GM12878 (cell line): ENCODE results near the gene C1orf87. TPM values are rescaled to one million over a fixed set of nuclear protein-coding genes. Genes with fewer than 3 reads are reported as not detected.

ENCODE experiments used
- ATAC-seq: fragments of 200-7000 bp; cut with Tn5 transposase; 3 replicates; pipeline ENCODE4 v1.9.1; 2020; ENCODE audit warnings: mild to moderate bottlenecking, moderate library complexity
- BruUV-seq: library from RNA; stranded (reverse); fragments of 400-500 nt; replicated peaks from 2 replicates; lab custom pipeline; 2021; lab: Mats Ljungman, UMichigan
- CTCF ChIA-PET: fragments of 300-600 bp; sonication (Branson Sonifier 250); formaldehyde crosslinking; extraction: SDS; loops from one replicate; lab custom pipeline; 2021; ENCODE audit warnings: inconsistent platforms; lab: Yijun Ruan, JAX
- POLR2A ChIA-PET: fragments of 350-600 bp; formaldehyde crosslinking; extraction: SDS; loops from one replicate; lab custom pipeline; 2021; ENCODE audit warnings: inconsistent platforms; lab: Charles Lee
- RAD21 ChIA-PET: fragments of 300-600 bp; sonication (Branson Sonifier 250); formaldehyde crosslinking; loops from one replicate; lab custom pipeline; 2023; ENCODE audit warnings: antibody characterized with exemption; ENCODE audit not compliant: unreplicated experiment; lab: Charles Lee
- SMC1A ChIA-PET: fragments of 300-600 bp; sonication (Branson Sonifier 250); formaldehyde crosslinking; loops from one replicate; lab custom pipeline; 2023; ENCODE audit not compliant: unreplicated experiment, uncharacterized antibody; lab: Charles Lee
- DNase-seq: peaks from one replicate; pipeline ENCODE4 v3.0.0-alpha.2; 2011; ENCODE audit warnings: low read depth, low spot score
- FAIRE-seq: peaks from 3 replicates; lab custom pipeline; 2011; peaks lifted over from hg19 to GRCh38; lab: Jason Lieb, UNC
- H2AFZ ChIP-seq: 2 replicates; pipeline ENCODE4 v1.6.0; 2011; ENCODE audit warnings: low read depth, low read length, control low read depth; ENCODE audit not compliant: control insufficient read depth
- H3K27ac ChIP-seq: 2 replicates; pipeline ENCODE4 v1.5.1; 2011; ENCODE audit warnings: control low read depth; ENCODE audit not compliant: control insufficient read depth, insufficient read depth
- H3K27me3 ChIP-seq, 2 experiments: replicated peaks in 1 of 2; 2 replicates each; pipeline versions ENCODE4 v1.6.0 to v1.6.1; 2011; ENCODE audit warnings: low read length in 1 of 2; ENCODE audit not compliant: control insufficient read depth in 2 of 2, insufficient read depth in 2 of 2
- H3K36me3 ChIP-seq, 2 experiments: 2 replicates each; pipeline ENCODE4 v1.5.1; 2011; ENCODE audit warnings: low read length in 1 of 2; ENCODE audit not compliant: control insufficient read depth in 2 of 2, insufficient read depth in 2 of 2
- H3K4me1 ChIP-seq: 2 replicates; pipeline ENCODE4 v1.6.1; 2011; ENCODE audit warnings: mild to moderate bottlenecking, low read length, moderate library complexity, mixed read lengths; ENCODE audit not compliant: control insufficient read depth, insufficient read depth
- H3K4me2 ChIP-seq: 2 replicates; pipeline ENCODE4 v1.6.0; 2011; ENCODE audit warnings: control low read depth; ENCODE audit not compliant: control insufficient read depth, insufficient read depth
- H3K4me3 ChIP-seq: fragments of 200-600 bp; sonication (generic); 2 replicates; pipeline ENCODE4 v1.5.1; 2016
- H3K79me2 ChIP-seq: 2 replicates; pipeline ENCODE4 v1.6.0; 2011; ENCODE audit warnings: low read length; ENCODE audit not compliant: control insufficient read depth, insufficient read depth
- H3K9ac ChIP-seq: 2 replicates; pipeline ENCODE4 v1.8.0; 2011; ENCODE audit warnings: low read length, control low read depth, mixed read lengths; ENCODE audit not compliant: control insufficient read depth, insufficient read depth
- H3K9me3 ChIP-seq: replicated peaks from 3 replicates; pipeline ENCODE4 v1.5.1; 2011; ENCODE audit warnings: mild to moderate bottlenecking, low read length; ENCODE audit not compliant: control insufficient read depth, insufficient read depth
- H4K20me1 ChIP-seq: 2 replicates; pipeline ENCODE4 v1.6.0; 2011; ENCODE audit not compliant: control insufficient read depth, insufficient read depth
- CBX3 ChIP-seq: fragments of 200-600 bp; sonication (generic); IDR thresholded peaks from 2 replicates; pipeline ENCODE4 v1.6.1; 2016; ENCODE audit warnings: low read depth, borderline replicate concordance
- EZH2 ChIP-seq: IDR thresholded peaks from 2 replicates; pipeline ENCODE4 v1.6.1; 2012; ENCODE audit warnings: low read depth, mild to moderate bottlenecking, control low read depth, inconsistent platforms, low read length, borderline replicate concordance; ENCODE audit not compliant: control insufficient read depth
- GABPA ChIP-seq: IDR thresholded peaks from 2 replicates; pipeline ENCODE4 v1.6.1; 2014; ENCODE audit warnings: antibody characterized with exemption, low read depth, mild to moderate bottlenecking, inconsistent platforms
- JUNB ChIP-seq: IDR thresholded peaks from 2 replicates; pipeline ENCODE4 v1.6.1; 2016; ENCODE audit warnings: antibody characterized with exemption, mild to moderate bottlenecking
- NFYB ChIP-seq: IDR thresholded peaks from 2 replicates; pipeline ENCODE4 v1.6.1; 2011; ENCODE audit warnings: low read depth, mild to moderate bottlenecking, low read length, improper control_type of control experiment, moderate library complexity; ENCODE audit not compliant: insufficient read depth
- POLR2AphosphoS5 ChIP-seq: IDR thresholded peaks from 2 replicates; pipeline ENCODE4 v1.6.1; 2011; ENCODE audit warnings: mild to moderate bottlenecking, low read length, inconsistent platforms
- RUNX3 ChIP-seq: IDR thresholded peaks from 2 replicates; pipeline ENCODE4 v1.6.1; 2012; ENCODE audit warnings: low read length, inconsistent platforms
- SMARCA5 ChIP-seq: fragments of 450-650 bp; IDR thresholded peaks from 2 replicates; pipeline ENCODE4 v1.6.1; 2017; ENCODE audit warnings: mild to moderate bottlenecking
- SMC3 ChIP-seq: IDR thresholded peaks from 2 replicates; pipeline ENCODE4 v1.6.1; 2011; ENCODE audit warnings: low read length, improper control_type of control experiment, borderline replicate concordance
- USF2 ChIP-seq: IDR thresholded peaks from 2 replicates; pipeline ENCODE4 v1.6.1; 2011; ENCODE audit warnings: low read depth, low read length, improper control_type of control experiment, borderline replicate concordance
- ZBED1 ChIP-seq: IDR thresholded peaks from 2 replicates; pipeline ENCODE4 v1.6.1; 2016; ENCODE audit warnings: borderline replicate concordance
- WGBS: methylation state at CpG from one replicate; pipeline ENCODE4 v1.1.6; 2016; ENCODE audit warnings: low lambda C conversion rate; ENCODE audit not compliant: insufficient replicate concordance, insufficient coverage; ENCODE audit errors: missing lambda C conversion rate; 5-methylcytosine and 5-hydroxymethylcytosine counted together
- in situ Hi-C: fragments of 300-500 bp; cut with MboI; formaldehyde crosslinking; loops from 9 replicates; pipeline ENCODE4 v1.14.3; 2018; ENCODE audit warnings: mixed read lengths
- intact Hi-C: fragments of 100-400 bp; cut with micrococcal nuclease; formaldehyde crosslinking; loops from one replicate; pipeline ENCODE4 v1.14.2; 2022; ENCODE audit not compliant: unreplicated experiment
- polyA plus RNA-seq, 11 experiments: library from polyadenylated mRNA; depleted of rRNA in 4 of 11; unstranded in 6 of 11; stranded (reverse) in 5 of 11; fragments of >200 nt; fragmentation: Nextera tagmentation in 4 of 11; fragmentation: Illumina TruSeq in 1 of 11; extraction: Ambion mirVana in 4 of 11; extraction: Trizol in 1 of 11; gene quantifications; 1 replicate in 1 of 11; 2 replicates in 10 of 11; pipeline versions ENCODE4 v1.2.1 to v1.2.3, GENCODE V29; 2011 to 2016; ENCODE audit warnings: inconsistent platforms in 2 of 11, missing spikeins in 2 of 11, low read depth in 1 of 11
- total RNA-seq, 4 experiments: library from RNA; depleted of rRNA in 3 of 4; stranded (reverse); fragments of >200 nt in 3 of 4; fragmentation: Illumina TruSeq in 1 of 4; extraction: Trizol in 1 of 4; gene quantifications; 2 replicates each; pipeline versions ENCODE4 v1.2.1 to v1.2.3, GENCODE V29; 2013 to 2021

Gene C1orf87
- total and polyA plus RNA-seq, 10 of the 15 experiments (the other 5 are each of a cell fraction or from before 2014, with no cell fraction given): not detected

- POLR2A ChIA-PET: no interaction called here
- TF ChIP-seq SMC3: no peak
- no peak for TF ChIP-seq EZH2
- TF ChIP-seq SMARCA5: no peak
- TF ChIP-seq USF2: no peak
- no peak for TF ChIP-seq RUNX3
- TF ChIP-seq NFYB: no peak
- TF ChIP-seq JUNB: no peak
- TF ChIP-seq GABPA: no peak
- no peak for TF ChIP-seq ZBED1
- no peak for TF ChIP-seq POLR2AphosphoS5
- no peak for TF ChIP-seq CBX3
- TF ChIP-seq, all 136 proteins: peak for 0
- RAD21 ChIA-PET: no interaction called here
- intact Hi-C loops: no loop called here
- no peak for FAIRE-seq
- in situ Hi-C loops: no loop called here
- Histone ChIP-seq H3K27me3 (no peaks in the 10 kb centered on the region), H3K4me2 (no peak overlapping the region), H4K20me1 (no peaks in the 10 kb centered on the region), H3K4me3 (no peak overlapping the region), H3K4me1 (no peaks in the 10 kb centered on the region), H2AFZ (no peak overlapping the region), H3K27ac (no peak overlapping the region), H3K36me3 (no peaks in the 10 kb centered on the region), H3K79me2 (no peaks in the 10 kb centered on the region), H3K9me3 (no peaks in the 10 kb centered on the region), H3K9ac (no peak overlapping the region)
- no peak for ATAC-seq
- CTCF ChIA-PET: interaction anchor here (2.2 kb wide), 1 partner anchor 30 kb away, joined by 8 read pairs; no protein-coding TSS in a partner anchor
- no peak for DNase-seq
- BruUV-seq: no TSS peak
- WGBS: 2% methylated on average over 3 of the region's 3 CpGs
- SMC1A ChIA-PET: no interaction called here
Observed at GRCh38 chr1:60000625-60001024, 72.9 kb downstream of the C1orf87 start.
